ENCODE results near the gene CRX.

- TF ChIP-seq CTCF (IDR thresholded peaks at IDR 0.05; ENCODE audit: borderline replicate concordance, extremely low read depth, low read length, poor library complexity, severe bottlenecking) (no peak), EZH2 (IDR thresholded peaks at IDR 0.05; ENCODE audit: borderline replicate concordance, low read depth, low read length, severe bottlenecking) (no peak)
Observed at GRCh38 chr19:47797996-47798903, 23.5 kb upstream of the CRX start.
